ACC112 (cell line): Measurements from ENCODE around the gene ADCY3.

Experiments
- H2AFZ ChIP-seq: fragments of 200-600 bp; sonication (generic); one replicate; pipeline ENCODE4 v1.6.0; 2017; ENCODE audit warnings: antibody characterized with exemption, low read length; ENCODE audit not compliant: unreplicated experiment
- H3K27ac ChIP-seq: fragments of 200-600 bp; sonication (generic); 2 replicates; pipeline ENCODE4 v1.5.1; 2014; ENCODE audit warnings: low read depth, mild to moderate bottlenecking, antibody characterized with exemption, low read length, moderate library complexity
- H3K27me3 ChIP-seq: fragments of 200-600 bp; sonication (generic); 2 replicates; pipeline ENCODE4 v1.6.1; 2014; ENCODE audit warnings: mild to moderate bottlenecking, antibody characterized with exemption, low read length, moderate library complexity, mixed read lengths; ENCODE audit not compliant: insufficient read depth
- H3K36me3 ChIP-seq: fragments of 200-600 bp; sonication (generic); 2 replicates; pipeline ENCODE4 v1.6.1; 2016; ENCODE audit warnings: mild to moderate bottlenecking, antibody characterized with exemption, low read length, moderate library complexity, mixed read lengths; ENCODE audit not compliant: insufficient read depth
- H3K4me1 ChIP-seq: fragments of 200-600 bp; sonication (generic); one replicate; pipeline ENCODE4 v1.6.1; 2016; ENCODE audit warnings: low read length, mixed read lengths; ENCODE audit not compliant: insufficient read depth, unreplicated experiment, control insufficient read depth
- H3K4me3 ChIP-seq: fragments of 200-600 bp; sonication (generic); 2 replicates; pipeline ENCODE4 v1.5.1; 2014; ENCODE audit warnings: mild to moderate bottlenecking, low read depth, low read length
- H3K79me2 ChIP-seq: fragments of 200-600 bp; sonication (generic); one replicate; pipeline ENCODE4 v1.6.0; 2016; ENCODE audit warnings: low read length; ENCODE audit not compliant: control insufficient read depth, unreplicated experiment, insufficient read depth

ADCY3 gene

DNA sequence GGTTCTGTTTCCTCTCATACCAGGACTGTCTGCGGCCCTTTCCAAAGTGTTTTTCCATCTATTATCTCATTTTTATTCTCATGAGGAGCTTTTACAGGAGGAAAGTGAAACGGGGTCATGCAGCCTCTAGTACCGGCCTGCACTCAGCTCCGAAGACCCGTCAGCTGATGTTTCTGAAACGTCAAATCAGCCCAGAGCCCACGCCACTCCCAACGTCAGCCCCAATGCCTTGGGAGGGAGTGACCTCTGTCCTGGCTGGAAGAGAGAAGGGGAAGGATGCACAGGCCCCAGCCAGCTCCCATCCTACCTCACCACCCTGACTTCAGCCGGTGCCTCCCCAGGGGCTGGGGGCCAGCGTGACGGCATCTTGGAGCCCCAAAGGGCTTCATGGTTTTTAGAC, 58.5 kb downstream of the ADCY3 start:
- Histone ChIP-seq H3K4me3 (no peak overlapping the region), H3K4me1 (no peaks in the 10 kb centered on the region), H3K27ac (no peak overlapping the region), H2AFZ (no peak overlapping the region), H3K36me3 (no peaks in the 10 kb centered on the region), H3K79me2 (no peaks in the 10 kb centered on the region), H3K27me3 (no peaks in the 10 kb centered on the region)

DNA sequence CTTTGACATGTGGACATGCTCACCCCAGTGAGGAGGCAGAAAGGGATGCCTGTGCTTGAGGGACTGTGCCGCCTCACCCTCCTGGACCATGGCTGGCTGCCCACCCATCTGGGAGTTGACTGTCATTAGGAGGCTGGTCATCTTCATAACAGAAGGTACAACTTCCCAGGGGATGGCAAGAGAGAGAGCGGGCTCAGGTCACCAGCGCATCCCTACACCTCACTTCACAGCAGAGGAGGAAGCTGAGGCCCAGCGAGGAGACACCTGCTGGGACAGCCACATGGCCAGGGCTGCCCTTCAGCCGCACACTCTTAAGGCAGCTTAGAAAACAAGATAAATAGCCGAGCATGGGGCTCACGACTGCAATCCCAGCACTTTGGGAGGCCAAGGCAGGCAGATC, 59.4 kb downstream of the ADCY3 start:
- H3K27me3 ChIP-seq, result no peaks in the 10 kb centered on the region
- no peak overlapping the region for H3K27ac ChIP-seq
- no peak overlapping the region for H2AFZ ChIP-seq
- no peak overlapping the region for H3K4me3 ChIP-seq
- H3K4me1 ChIP-seq, result peaks cover 6% of the 10 kb centered on the region
- no peaks in the 10 kb centered on the region for H3K36me3 ChIP-seq
- H3K79me2 ChIP-seq, result no peaks in the 10 kb centered on the region

DNA sequence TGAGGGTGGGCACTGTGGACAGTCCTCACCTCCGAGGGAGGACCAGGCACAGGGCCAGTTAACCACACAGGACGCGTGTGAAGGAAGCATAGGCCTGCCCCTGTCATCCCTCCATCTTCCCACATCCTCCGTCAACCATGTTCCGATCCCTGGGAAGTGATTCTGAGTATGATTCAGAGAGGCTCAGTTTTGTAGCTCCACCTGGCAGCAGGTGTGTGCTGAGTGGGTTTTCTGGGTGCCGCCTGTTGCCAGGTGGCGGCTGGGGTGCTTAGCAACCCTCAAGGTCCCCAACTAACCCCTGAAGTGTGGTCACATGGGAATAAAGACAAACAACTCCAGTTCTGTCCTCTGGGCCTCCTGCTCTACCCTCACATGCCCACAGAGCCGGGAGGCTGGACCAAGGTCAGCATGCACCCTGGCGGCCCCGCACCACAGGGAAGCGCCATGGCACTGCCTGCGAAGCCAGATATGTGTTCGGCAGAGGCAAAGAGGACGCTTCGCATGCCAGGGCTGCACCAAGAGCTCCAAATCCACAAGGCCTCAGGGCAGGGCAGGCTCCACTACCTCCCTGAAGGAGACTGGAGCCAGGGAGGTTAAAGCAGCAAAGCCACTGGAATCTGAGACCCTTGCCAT, 60.0 kb downstream of the ADCY3 start:
- Histone ChIP-seq H3K27me3 (no peaks in the 10 kb centered on the region), H3K4me3 (no peak overlapping the region), H3K36me3 (no peaks in the 10 kb centered on the region), H3K4me1 (peaks cover 8% of the 10 kb centered on the region), H3K27ac (no peak overlapping the region), H3K79me2 (no peaks in the 10 kb centered on the region), H2AFZ (no peak overlapping the region)

DNA sequence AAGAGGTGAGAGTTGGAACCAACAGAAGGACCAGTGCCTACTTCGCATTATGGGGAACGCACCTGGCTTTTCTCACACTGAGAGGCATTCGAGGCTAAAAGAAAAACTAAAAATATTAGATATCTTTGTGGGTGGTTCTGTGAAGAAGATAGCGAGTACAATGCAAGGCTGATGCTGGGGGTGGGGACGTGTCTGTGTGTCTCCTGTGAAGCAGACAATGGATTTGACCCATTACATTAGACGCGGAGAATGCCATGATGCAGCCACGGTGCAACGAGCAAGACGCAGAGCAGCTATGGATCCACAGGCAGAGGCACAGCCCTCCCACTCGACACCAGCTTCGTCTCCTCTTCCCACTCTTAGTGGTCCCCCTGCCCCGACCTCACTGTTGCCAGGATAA, 61.0 kb downstream of the ADCY3 start:
- Histone ChIP-seq H3K36me3 (no peaks in the 10 kb centered on the region), H3K79me2 (no peaks in the 10 kb centered on the region), H3K27me3 (no peaks in the 10 kb centered on the region), H3K4me3 (no peak overlapping the region), H2AFZ (no peak overlapping the region), H3K4me1 (peaks cover 8% of the 10 kb centered on the region), H3K27ac (no peak overlapping the region)

DNA sequence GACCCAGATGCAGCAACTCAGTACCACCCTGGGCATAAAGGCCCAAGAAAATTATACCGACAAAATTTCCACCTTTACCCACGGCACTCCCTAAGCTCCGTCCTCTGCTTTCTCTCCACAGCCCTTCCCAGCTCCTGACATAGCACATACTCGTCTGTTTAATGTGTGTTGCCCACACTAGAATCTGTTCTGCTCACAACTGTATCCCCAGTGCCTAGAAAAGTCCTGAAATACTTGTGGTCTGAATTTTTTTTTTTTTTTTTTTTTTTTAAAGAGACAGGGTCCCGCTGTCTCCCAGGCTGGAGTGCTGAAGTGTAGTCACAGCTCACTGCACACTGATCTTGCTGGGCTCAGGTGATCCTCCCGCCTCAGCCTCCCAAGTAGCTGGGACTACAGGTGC, 62.3 kb downstream of the ADCY3 start:
- H3K4me1 ChIP-seq, result peaks cover 8% of the 10 kb centered on the region
- H3K79me2 ChIP-seq, result no peaks in the 10 kb centered on the region
- H3K27ac ChIP-seq, result no peak overlapping the region
- H2AFZ ChIP-seq, result no peak overlapping the region
- no peaks in the 10 kb centered on the region for H3K36me3 ChIP-seq
- H3K27me3 ChIP-seq, result no peaks in the 10 kb centered on the region
- no peak overlapping the region for H3K4me3 ChIP-seq

DNA sequence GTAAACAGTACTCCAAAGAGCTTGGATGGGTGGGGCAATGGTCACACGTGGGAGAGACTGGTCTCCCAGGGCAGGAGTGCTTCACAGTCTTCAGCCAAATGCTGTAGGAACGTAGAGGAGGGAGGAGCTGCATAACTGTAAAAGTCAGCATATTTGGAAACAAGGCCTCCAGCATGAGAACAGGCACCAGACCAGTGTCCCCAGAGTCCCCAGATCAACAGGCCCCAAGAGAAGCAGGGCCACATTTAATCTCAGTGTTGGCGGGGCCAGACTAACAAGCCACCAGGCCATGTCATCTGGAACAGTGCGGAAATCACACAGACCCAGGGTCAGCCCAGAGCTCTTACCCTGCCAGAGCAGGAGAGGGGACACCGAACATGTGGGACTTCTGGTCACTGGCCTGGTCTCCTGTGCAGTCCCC, 63.2 kb downstream of the ADCY3 start:
- Histone ChIP-seq H3K4me1 (peaks cover 8% of the 10 kb centered on the region), H3K27ac (no peak overlapping the region), H3K36me3 (no peaks in the 10 kb centered on the region), H3K27me3 (no peaks in the 10 kb centered on the region), H2AFZ (no peak overlapping the region), H3K4me3 (no peak overlapping the region), H3K79me2 (no peaks in the 10 kb centered on the region)

DNA sequence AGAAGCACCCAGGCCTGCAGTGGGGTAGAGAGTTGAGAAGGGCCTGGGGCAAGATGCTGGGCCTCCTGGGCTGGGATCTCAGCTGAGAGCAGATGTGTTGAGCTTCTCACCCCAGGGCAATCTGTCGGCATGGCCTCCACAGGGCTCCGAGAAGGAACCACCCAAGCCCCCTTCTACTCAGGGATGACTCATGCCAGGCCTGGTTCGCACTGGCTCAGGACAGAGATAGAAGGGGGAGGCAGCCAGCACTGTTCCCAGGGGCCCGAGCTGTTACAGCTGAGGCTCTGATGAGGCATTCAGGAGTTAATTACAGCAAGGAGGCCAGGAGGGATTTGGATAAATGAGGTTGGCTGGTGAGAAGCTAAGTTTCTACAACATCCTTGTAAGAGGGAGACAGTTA, 64.3 kb downstream of the ADCY3 start:
- H3K79me2 ChIP-seq, result no peaks in the 10 kb centered on the region
- H2AFZ ChIP-seq, result no peak overlapping the region
- no peak overlapping the region for H3K27ac ChIP-seq
- no peak overlapping the region for H3K4me3 ChIP-seq
- H3K4me1 ChIP-seq, result peaks cover 8% of the 10 kb centered on the region
- H3K36me3 ChIP-seq, result no peaks in the 10 kb centered on the region
- no peaks in the 10 kb centered on the region for H3K27me3 ChIP-seq

DNA sequence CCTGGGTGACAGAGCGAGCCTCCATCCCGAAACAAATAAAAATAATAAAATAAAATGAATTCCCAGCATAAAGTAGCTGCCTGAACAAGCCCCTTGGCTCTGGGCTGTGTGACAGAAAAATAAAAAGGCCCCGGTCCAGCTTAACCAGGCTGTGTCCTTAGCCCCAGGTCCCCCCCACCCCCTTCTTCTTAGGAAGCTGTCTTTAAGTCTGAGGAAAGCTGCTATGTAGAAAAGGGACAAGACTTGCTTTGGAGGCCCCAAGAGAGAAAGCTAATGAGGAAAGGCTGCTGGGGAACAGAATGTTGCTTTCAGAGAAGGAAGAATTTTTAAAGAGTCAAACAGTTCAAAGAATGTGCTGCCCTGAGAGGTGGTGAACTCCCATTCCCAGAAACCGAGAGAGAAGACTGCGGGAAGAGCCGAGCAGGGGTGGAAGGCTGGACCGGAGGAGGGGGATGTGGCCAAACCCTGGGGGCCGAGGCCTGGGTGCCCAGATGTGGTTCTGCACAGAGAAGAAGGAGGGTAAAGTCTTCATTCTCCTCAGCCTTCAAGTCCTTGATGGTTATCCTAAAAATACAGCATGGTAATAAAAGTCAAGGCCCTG, 64.9 kb downstream of the ADCY3 start:
- H3K36me3 ChIP-seq, result no peaks in the 10 kb centered on the region
- no peak overlapping the region for H2AFZ ChIP-seq
- peaks cover 8% of the 10 kb centered on the region for H3K4me1 ChIP-seq
- H3K27me3 ChIP-seq, result no peaks in the 10 kb centered on the region
- H3K27ac ChIP-seq, result no peak overlapping the region
- no peak overlapping the region for H3K4me3 ChIP-seq
- H3K79me2 ChIP-seq, result no peaks in the 10 kb centered on the region

DNA sequence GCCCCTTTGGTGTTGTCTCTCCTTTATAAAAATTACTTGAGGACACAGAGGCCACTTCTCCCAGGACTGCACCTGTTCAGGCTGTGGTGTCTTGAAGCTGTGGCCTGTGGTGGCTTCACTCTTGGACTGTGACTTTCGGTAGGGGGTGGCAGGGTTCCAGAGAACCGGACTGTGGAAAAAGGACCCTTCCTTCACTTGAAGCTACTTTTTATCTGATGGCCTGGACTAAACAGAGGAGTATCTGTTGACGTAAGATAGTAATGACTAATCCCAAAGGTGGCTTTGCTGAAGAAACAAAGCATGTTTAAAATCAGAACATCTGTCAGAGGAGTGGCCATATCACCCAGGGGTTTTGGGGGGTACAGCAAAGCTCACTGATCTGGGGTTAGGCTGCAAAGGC, 66.0 kb downstream of the ADCY3 start:
- Histone ChIP-seq H2AFZ (no peak overlapping the region), H3K4me3 (no peak overlapping the region), H3K79me2 (no peaks in the 10 kb centered on the region), H3K27ac (no peak overlapping the region), H3K27me3 (no peaks in the 10 kb centered on the region), H3K36me3 (no peaks in the 10 kb centered on the region), H3K4me1 (peaks cover 8% of the 10 kb centered on the region)

DNA sequence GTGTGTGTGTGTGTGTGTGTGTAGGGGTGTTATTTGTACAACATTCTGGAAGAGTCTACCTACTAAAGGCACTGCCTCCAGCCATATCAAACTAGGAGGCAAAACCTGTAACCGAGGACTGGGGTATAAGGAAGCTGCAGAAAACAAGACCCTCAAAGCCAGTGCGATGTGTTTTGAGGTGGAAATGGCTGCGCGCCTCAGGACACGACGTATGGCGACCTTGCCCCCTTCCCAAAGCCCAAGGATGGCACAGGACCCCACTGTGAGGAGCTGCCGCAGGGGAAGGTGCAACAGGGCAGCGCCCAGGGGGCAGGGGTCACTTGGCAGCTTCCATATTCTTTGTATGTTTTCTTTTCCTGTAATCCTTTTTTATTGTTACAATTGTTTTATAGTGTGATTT, 67.0 kb downstream of the ADCY3 start:
- Histone ChIP-seq H3K4me3 (no peak overlapping the region), H3K27ac (no peak overlapping the region), H3K27me3 (no peaks in the 10 kb centered on the region), H3K4me1 (peaks cover 8% of the 10 kb centered on the region), H3K79me2 (no peaks in the 10 kb centered on the region), H3K36me3 (no peaks in the 10 kb centered on the region), H2AFZ (no peak overlapping the region)

DNA sequence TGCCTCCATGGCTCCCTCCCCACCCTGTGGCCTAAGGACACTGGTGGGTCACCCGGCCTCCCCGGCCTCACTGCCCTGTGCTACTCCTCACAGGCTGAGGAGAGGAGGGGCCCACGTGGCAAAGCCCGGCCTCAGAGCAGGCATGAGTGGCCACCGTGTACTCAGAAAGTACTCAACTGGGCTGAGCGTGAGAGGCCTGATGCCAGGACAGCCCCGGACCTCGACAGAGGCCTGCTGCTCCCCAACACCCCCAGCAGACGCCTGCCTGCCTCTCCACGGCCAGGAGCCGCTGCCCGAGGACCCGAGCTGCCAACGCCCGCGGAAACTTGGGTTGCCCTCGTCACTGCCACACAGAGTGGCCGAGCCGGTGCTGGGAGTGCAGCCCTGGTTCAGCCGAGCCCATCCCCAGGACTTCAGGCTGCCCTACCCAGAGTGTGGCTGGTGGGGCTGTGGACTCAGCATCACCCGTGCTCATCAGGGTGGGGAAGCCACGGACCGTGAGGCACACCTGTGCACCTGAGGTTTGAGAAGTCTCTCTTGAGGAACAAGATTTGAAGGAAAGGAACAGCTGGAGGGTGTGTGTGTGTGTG, 67.5 kb downstream of the ADCY3 start:
- no peaks in the 10 kb centered on the region for H3K36me3 ChIP-seq
- no peak overlapping the region for H2AFZ ChIP-seq
- no peak overlapping the region for H3K4me3 ChIP-seq
- no peaks in the 10 kb centered on the region for H3K27me3 ChIP-seq
- peaks cover 8% of the 10 kb centered on the region for H3K4me1 ChIP-seq
- no peaks in the 10 kb centered on the region for H3K79me2 ChIP-seq
- H3K27ac ChIP-seq, result no peak overlapping the region
